HepG2 (cell line): ENCODE measurements around the gene CSNK1A1. TPM values are rescaled to one million over a fixed set of nuclear protein-coding genes. Genes with fewer than 3 reads are reported as not detected.
"Not testable (repeated sequence)": the region's sequence is repeated elsewhere in the genome, so short reads cannot be mapped to it uniquely, and the experiment has no call there.

Experiments used
- ATAC-seq: fragments of 200-7000 bp; cut with Tn5 transposase; 3 replicates; pipeline ENCODE4 v1.9.1; 2020; ENCODE audit warnings: mild to moderate bottlenecking, moderate library complexity
- BruUV-seq: library from RNA; stranded (reverse); fragments of 400-500 nt; replicated peaks from 2 replicates; lab custom pipeline; 2021; lab: Mats Ljungman, UMichigan
- CTCF ChIA-PET: fragments of 300-600 bp; formaldehyde crosslinking; extraction: SDS; loops from one replicate; lab custom pipeline; 2021; ENCODE audit warnings: low total read pairs, inconsistent platforms, low intra/inter-chr PET ratio; lab: Yijun Ruan, JAX
- POLR2A ChIA-PET: fragments of 350-600 bp; sonication (Branson Sonifier 250); formaldehyde crosslinking; loops from one replicate; lab custom pipeline; 2020; ENCODE audit warnings: antibody characterized with exemption, inconsistent platforms; lab: Yijun Ruan, JAX
- DNase-seq: peaks from one replicate; pipeline ENCODE4 v3.0.0-alpha.2; 2015; ENCODE audit warnings: low spot score
- FAIRE-seq: peaks from 3 replicates; lab custom pipeline; 2011; peaks lifted over from hg19 to GRCh38; lab: Jason Lieb, UNC
- H2AFZ ChIP-seq: one replicate; pipeline ENCODE4 v1.6.1; 2011; ENCODE audit warnings: low read length, inconsistent platforms
- H3K27ac ChIP-seq: fragments of 300-600 bp; 3 replicates; pipeline ENCODE4 v1.8.0; 2011; ENCODE audit warnings: mixed run types, mild to moderate bottlenecking, mixed read lengths, low read length, inconsistent platforms; ENCODE audit not compliant: insufficient read depth; ENCODE audit errors: extremely low read length
- H3K27me3 ChIP-seq, 2 experiments: fragments of 200-600 bp in 1 of 2; 2 replicates in 1 of 2; 3 replicates in 1 of 2; pipeline versions ENCODE4 v1.6.0 to v1.8.0; 2011; ENCODE audit warnings: low read length in 2 of 2, mild to moderate bottlenecking in 2 of 2, moderate library complexity in 2 of 2, inconsistent platforms in 1 of 2; ENCODE audit not compliant: insufficient read depth in 2 of 2, control insufficient read depth in 1 of 2
- H3K36me3 ChIP-seq, 2 experiments: fragments of 200-600 bp in 1 of 2; replicated peaks in 1 of 2; 2 replicates in 1 of 2; 3 replicates in 1 of 2; pipeline versions ENCODE4 v1.5.1 to v1.8.0; 2011; ENCODE audit warnings: low read length in 2 of 2, inconsistent platforms in 1 of 2; ENCODE audit not compliant: insufficient read depth in 2 of 2, control insufficient read depth in 1 of 2
- H3K4me1 ChIP-seq: 2 replicates; pipeline ENCODE4 v1.5.1; 2012; ENCODE audit warnings: low read length, inconsistent platforms; ENCODE audit not compliant: insufficient read depth
- H3K4me2 ChIP-seq: 2 replicates; pipeline ENCODE4 v1.6.0; 2011; ENCODE audit warnings: low read depth, low read length, inconsistent platforms
- H3K4me3 ChIP-seq, 3 experiments: fragments of 200-600 bp in 1 of 3; sonication (generic), shearing (Covaris generic) in 1 of 3; replicated peaks in 1 of 3; 2 replicates each; pipeline ENCODE4 v1.5.1; 2011 to 2016; ENCODE audit warnings: low read length in 3 of 3, inconsistent platforms in 2 of 3, low read depth in 2 of 3, mild to moderate bottlenecking in 2 of 3, control low read depth in 1 of 3, mixed read lengths in 1 of 3; ENCODE audit not compliant: insufficient read depth in 1 of 3
- H3K79me2 ChIP-seq: one replicate; pipeline ENCODE4 v1.6.1; 2011; ENCODE audit warnings: low read length, inconsistent platforms; ENCODE audit not compliant: insufficient read depth
- H3K9ac ChIP-seq: 2 replicates; pipeline ENCODE4 v1.6.0; 2011; ENCODE audit warnings: mild to moderate bottlenecking, low read depth, low read length, inconsistent platforms; ENCODE audit not compliant: insufficient read depth
- H3K9me3 ChIP-seq: 2 replicates; pipeline ENCODE4 v1.5.1; 2012; ENCODE audit warnings: mild to moderate bottlenecking, low read length
- H4K20me1 ChIP-seq: 2 replicates; pipeline ENCODE4 v1.6.0; 2011; ENCODE audit warnings: inconsistent platforms, mild to moderate bottlenecking, low read length, moderate library complexity; ENCODE audit not compliant: insufficient read depth
- CREBL2 ChIP-seq: sonication (generic); formaldehyde crosslinking; IDR thresholded peaks from 2 replicates; pipeline ENCODE4 v1.8.1; 2023; ENCODE audit warnings: missing genetic modification reagents, mild to moderate bottlenecking, borderline replicate concordance
- ETV6 ChIP-seq: sonication (generic); formaldehyde crosslinking; conservative IDR thresholded peaks from 2 replicates; pipeline ENCODE4 v1.4.0; 2020; ENCODE audit warnings: missing genetic modification reagents
- RARG ChIP-seq: sonication (generic); formaldehyde crosslinking; IDR thresholded peaks from 2 replicates; pipeline ENCODE4 v1.4.0; 2020; ENCODE audit warnings: low read depth, mild to moderate bottlenecking, missing genetic modification reagents
- SRF ChIP-seq: IDR thresholded peaks from 2 replicates; pipeline ENCODE4 v1.6.1; 2011; ENCODE audit warnings: mild to moderate bottlenecking, low read depth, low read length, moderate library complexity
- TCF7 ChIP-seq: sonication (generic); IDR thresholded peaks from 2 replicates; pipeline ENCODE4 v1.6.1; 2016; ENCODE audit warnings: antibody characterized with exemption, low read depth
- TFE3 ChIP-seq: IDR thresholded peaks from 2 replicates; pipeline ENCODE4 v1.6.1; 2016
- ZFX ChIP-seq: sonication (generic); formaldehyde crosslinking; IDR thresholded peaks from 2 replicates; pipeline ENCODE4 v1.4.0; 2020; ENCODE audit warnings: mild to moderate bottlenecking, low read depth, missing genetic modification reagents, moderate library complexity
- WGBS: methylation state at CpG from one replicate; pipeline ENCODE4 v1.1.6; 2017; ENCODE audit warnings: low lambda C conversion rate; 5-methylcytosine and 5-hydroxymethylcytosine counted together
- in situ Hi-C: cut with HindIII; loops from 2 replicates; pipeline ENCODE4 v1.10.0; 2017; ENCODE audit warnings: low pct_unique_long_range_greater_than_20kb; ENCODE audit not compliant: extremely low pct_ligation_motif_present
- intact Hi-C: fragments of 100-400 bp; cut with micrococcal nuclease; formaldehyde crosslinking; loops from one replicate; pipeline ENCODE4 v1.10.0; 2022; ENCODE audit not compliant: unreplicated experiment
- polyA plus RNA-seq, 8 experiments: library from polyadenylated mRNA; depleted of rRNA in 3 of 8; stranded (reverse) in 7 of 8; unstranded in 1 of 8; fragments of >200 nt; fragmentation: Illumina TruSeq in 4 of 8; extraction: Trizol in 4 of 8; gene quantifications; 2 replicates each; pipeline versions ENCODE4 v1.2.1 to v1.2.3, GENCODE V29; 2011 to 2016; ENCODE audit warnings: low read depth in 4 of 8, missing spikeins in 1 of 8, mixed read lengths in 1 of 8; ENCODE audit not compliant: insufficient read depth in 1 of 8
- total RNA-seq, 5 experiments: library from RNA; depleted of rRNA; stranded (reverse); fragments of >200 nt; fragmentation: Illumina TruSeq; extraction: Trizol; gene quantifications; 2 replicates each; pipeline ENCODE4 v1.2.3, GENCODE V29; 2016; ENCODE audit warnings: low read depth in 1 of 5
- TF ChIP-seq, protein P1 (sequence below): IDR thresholded peaks from 2 replicates; pipeline ENCODE4 v1.6.1; 2016; ENCODE audit warnings: low read depth, missing genetic modification reagents, missing compliant biosample characterization

CSNK1A1 gene
- total and polyA plus RNA-seq, 2 of the 13 experiments (the other 11 are each of a cell fraction or from before 2014, with no cell fraction given): 89.0 to 149 TPM

DNA sequence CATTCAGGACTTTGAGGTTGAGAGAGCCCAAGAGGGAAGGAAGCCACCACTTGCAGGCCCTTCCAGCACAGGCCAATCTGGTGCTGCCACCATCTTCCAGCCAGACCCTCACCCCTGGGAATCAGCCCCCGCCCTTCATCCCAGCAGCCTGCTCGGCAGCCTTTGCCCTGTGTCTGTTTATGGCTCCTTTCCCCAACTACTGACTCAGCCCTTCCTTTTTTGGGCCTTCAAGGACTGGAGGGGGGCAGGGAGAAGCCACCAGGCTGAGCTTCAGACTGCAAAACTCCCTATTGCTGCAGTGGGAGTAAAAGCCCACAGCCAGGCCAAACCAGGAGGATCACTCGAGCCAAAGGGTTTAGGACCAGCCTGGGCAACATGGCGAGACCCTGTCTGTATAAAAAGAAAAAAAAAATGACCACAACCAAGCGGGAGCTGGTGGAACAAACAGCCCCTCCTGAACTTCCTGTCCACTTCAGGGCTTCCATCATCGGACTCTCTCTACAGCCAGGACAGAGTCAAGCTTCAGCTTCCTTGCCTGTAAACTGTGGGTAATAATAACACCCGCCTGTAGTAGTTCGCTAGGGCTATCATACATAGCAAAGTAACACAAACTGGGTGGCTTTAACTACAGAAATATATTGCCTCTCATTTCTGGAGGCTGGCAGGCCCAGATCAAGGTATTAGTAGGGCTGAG lies 86.3 kb downstream of the CSNK1A1 start (continued):
- TF ChIP-seq ZFX: peak; percentile 30; the same call in 1 of the 2 replicates
- TF ChIP-seq SRF: peak; percentile 76; the same call in 1 of the 2 replicates
- TF ChIP-seq CREBL2: no peak

DNA sequence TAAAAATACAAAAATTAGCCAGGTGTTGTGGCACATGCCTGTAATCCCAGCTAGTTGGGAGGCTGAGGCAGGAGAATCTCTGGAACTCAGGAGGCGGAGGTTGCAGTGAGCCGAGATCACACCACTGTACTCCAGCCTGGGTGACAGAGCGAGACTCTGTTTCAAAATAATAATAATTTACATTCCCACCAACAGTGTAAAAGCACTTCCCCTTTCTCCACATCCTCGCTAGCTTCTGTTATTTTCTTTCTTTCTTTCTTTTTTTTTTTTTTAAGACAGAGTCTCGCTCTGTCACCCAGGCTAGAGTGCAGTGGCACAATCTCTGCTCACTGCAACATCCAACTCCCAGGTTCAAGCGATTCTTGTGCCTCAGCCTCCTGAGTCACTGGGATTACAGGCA lies 89.3 kb downstream of the CSNK1A1 start:
- H3K4me3 ChIP-seq, BruUV-seq, in situ Hi-C loops, H3K9me3 ChIP-seq, H3K27me3 ChIP-seq, POLR2A ChIA-PET, CTCF ChIA-PET, H3K4me2 ChIP-seq, H3K27ac ChIP-seq, H2AFZ ChIP-seq, H3K9ac ChIP-seq, DNase-seq, H3K79me2 ChIP-seq, H3K36me3 ChIP-seq, intact Hi-C loops, H4K20me1 ChIP-seq, FAIRE-seq, ATAC-seq: not testable (repeated sequence)
- 91% methylated on average over 6 of the region's 6 CpGs for WGBS
- H3K4me1 ChIP-seq: peaks cover 31% of the 10 kb centered on the region

DNA sequence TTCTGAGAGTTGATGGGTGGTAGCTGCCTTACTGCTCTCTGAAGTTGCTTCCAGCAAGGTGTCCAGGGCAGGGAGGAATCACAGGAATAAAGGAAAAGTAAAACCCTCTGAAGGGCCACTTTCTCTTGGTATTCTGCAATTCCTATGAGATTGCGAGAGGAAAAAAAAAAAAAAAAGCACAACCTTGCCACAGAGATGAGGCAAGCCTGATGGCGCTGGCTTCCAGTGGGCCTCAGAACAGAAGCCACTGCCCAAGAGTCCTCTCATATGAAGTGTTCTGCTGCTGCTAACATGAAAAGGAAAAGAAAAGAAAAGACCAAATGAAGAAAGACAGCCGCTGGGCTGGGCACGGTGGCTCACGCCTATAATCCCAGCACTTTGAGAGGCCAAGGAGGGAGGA lies 91.3 kb downstream of the CSNK1A1 start:
- no peaks in the 10 kb centered on the region for H3K79me2 ChIP-seq
- H3K9ac ChIP-seq: no peak overlapping the region
- intact Hi-C loops: no loop called here
- in situ Hi-C loops: no loop called here
- 72% methylated on average over 5 of the region's 5 CpGs for WGBS
- no peak overlapping the region for H3K4me2 ChIP-seq
- no peak overlapping the region for H3K27ac ChIP-seq
- no peak for FAIRE-seq
- no peaks in the 10 kb centered on the region for H4K20me1 ChIP-seq
- DNase-seq: no peak
- H3K36me3 ChIP-seq: no peaks in the 10 kb centered on the region
- no peak overlapping the region for H2AFZ ChIP-seq
- H3K4me1 ChIP-seq: peaks cover 38% of the 10 kb centered on the region
- ChIA-PET CTCF (no interaction called here), POLR2A (no interaction called here)
- no peaks in the 10 kb centered on the region for H3K9me3 ChIP-seq
- no TSS peak for BruUV-seq
- no peaks in the 10 kb centered on the region for H3K27me3 ChIP-seq
- ATAC-seq: no peak
- no peak overlapping the region for H3K4me3 ChIP-seq
- TF ChIP-seq, protein P1, sequence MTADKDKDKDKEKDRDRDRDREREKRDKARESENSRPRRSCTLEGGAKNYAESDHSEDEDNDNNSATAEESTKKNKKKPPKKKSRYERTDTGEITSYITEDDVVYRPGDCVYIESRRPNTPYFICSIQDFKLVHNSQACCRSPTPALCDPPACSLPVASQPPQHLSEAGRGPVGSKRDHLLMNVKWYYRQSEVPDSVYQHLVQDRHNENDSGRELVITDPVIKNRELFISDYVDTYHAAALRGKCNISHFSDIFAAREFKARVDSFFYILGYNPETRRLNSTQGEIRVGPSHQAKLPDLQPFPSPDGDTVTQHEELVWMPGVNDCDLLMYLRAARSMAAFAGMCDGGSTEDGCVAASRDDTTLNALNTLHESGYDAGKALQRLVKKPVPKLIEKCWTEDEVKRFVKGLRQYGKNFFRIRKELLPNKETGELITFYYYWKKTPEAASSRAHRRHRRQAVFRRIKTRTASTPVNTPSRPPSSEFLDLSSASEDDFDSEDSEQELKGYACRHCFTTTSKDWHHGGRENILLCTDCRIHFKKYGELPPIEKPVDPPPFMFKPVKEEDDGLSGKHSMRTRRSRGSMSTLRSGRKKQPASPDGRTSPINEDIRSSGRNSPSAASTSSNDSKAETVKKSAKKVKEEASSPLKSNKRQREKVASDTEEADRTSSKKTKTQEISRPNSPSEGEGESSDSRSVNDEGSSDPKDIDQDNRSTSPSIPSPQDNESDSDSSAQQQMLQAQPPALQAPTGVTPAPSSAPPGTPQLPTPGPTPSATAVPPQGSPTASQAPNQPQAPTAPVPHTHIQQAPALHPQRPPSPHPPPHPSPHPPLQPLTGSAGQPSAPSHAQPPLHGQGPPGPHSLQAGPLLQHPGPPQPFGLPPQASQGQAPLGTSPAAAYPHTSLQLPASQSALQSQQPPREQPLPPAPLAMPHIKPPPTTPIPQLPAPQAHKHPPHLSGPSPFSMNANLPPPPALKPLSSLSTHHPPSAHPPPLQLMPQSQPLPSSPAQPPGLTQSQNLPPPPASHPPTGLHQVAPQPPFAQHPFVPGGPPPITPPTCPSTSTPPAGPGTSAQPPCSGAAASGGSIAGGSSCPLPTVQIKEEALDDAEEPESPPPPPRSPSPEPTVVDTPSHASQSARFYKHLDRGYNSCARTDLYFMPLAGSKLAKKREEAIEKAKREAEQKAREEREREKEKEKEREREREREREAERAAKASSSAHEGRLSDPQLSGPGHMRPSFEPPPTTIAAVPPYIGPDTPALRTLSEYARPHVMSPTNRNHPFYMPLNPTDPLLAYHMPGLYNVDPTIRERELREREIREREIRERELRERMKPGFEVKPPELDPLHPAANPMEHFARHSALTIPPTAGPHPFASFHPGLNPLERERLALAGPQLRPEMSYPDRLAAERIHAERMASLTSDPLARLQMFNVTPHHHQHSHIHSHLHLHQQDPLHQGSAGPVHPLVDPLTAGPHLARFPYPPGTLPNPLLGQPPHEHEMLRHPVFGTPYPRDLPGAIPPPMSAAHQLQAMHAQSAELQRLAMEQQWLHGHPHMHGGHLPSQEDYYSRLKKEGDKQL (CRISPR knock-in tag): no peak
- TF ChIP-seq ETV6 (CRISPR knock-in tag): no peak
- no peak for TF ChIP-seq RARG
- no peak for TF ChIP-seq TCF7
- no peak for TF ChIP-seq TFE3 (CRISPR knock-in tag)
